BLaER1 (cell line): ENCODE measurements around the gene TBC1D22A.

Source experiments
- H3K27ac ChIP-seq: shearing (Covaris generic); formaldehyde crosslinking; 2 replicates; pipeline ENCODE4 v1.8.1; 2022
- H3K27me3 ChIP-seq: shearing (Covaris generic); formaldehyde crosslinking; 2 replicates; pipeline ENCODE4 v1.8.1; 2022
- H3K36me3 ChIP-seq: shearing (Covaris generic); formaldehyde crosslinking; 2 replicates; pipeline ENCODE4 v1.8.1; 2022
- H3K4me1 ChIP-seq: shearing (Covaris generic); formaldehyde crosslinking; 2 replicates; pipeline ENCODE4 v1.8.1; 2022
- H3K4me2 ChIP-seq: shearing (Covaris generic); formaldehyde crosslinking; 2 replicates; pipeline ENCODE4 v1.8.1; 2022
- H3K4me3 ChIP-seq: shearing (Covaris generic); formaldehyde crosslinking; 2 replicates; pipeline ENCODE4 v1.8.1; 2022
- H3K9ac ChIP-seq: shearing (Covaris generic); formaldehyde crosslinking; 2 replicates; pipeline ENCODE4 v1.8.1; 2022
- H3K9me3 ChIP-seq: shearing (Covaris generic); formaldehyde crosslinking; 2 replicates; pipeline ENCODE4 v1.8.1; 2022
- H4K20me1 ChIP-seq: shearing (Covaris generic); formaldehyde crosslinking; 2 replicates; pipeline ENCODE4 v1.8.1; 2022
- Cebpa-rat ChIP-seq: shearing (Covaris generic); IDR thresholded peaks from 2 replicates; pipeline ENCODE4 v1.8.1; 2022

TBC1D22A gene

GRCh38 chr22:46995501-46996360 is 233.3 kb downstream of the TBC1D22A start:
- H4K20me1 ChIP-seq: peaks cover 100% of the 10 kb centered on the region
- no peak overlapping the region for H3K4me3 ChIP-seq

GRCh38 chr22:46996595-46997310 is 234.3 kb downstream of the TBC1D22A start:
- Histone ChIP-seq H3K4me1 (peaks cover 35% of the 10 kb centered on the region), H3K9me3 (no peaks in the 10 kb centered on the region), H3K27me3 (no peaks in the 10 kb centered on the region), H3K4me2 (peak overlapping the region; percentile 73), H3K27ac (no peak overlapping the region), H3K4me3 (no peak overlapping the region), H3K9ac (no peak overlapping the region), H3K36me3 (peaks cover 50% of the 10 kb centered on the region), H4K20me1 (peaks cover 92% of the 10 kb centered on the region)
- TF ChIP-seq Cebpa-rat: no peak

More at GRCh38 chr22:46995501-46996360, 233.3 kb downstream of the TBC1D22A start:
- Histone ChIP-seq H3K36me3 (peaks cover 60% of the 10 kb centered on the region), H3K27ac (no peak overlapping the region), H3K27me3 (no peaks in the 10 kb centered on the region), H3K9me3 (no peaks in the 10 kb centered on the region), H3K9ac (no peak overlapping the region), H3K4me1 (peaks cover 35% of the 10 kb centered on the region), H3K4me2 (no peak overlapping the region)
- TF ChIP-seq Cebpa-rat: no peak

DNA sequence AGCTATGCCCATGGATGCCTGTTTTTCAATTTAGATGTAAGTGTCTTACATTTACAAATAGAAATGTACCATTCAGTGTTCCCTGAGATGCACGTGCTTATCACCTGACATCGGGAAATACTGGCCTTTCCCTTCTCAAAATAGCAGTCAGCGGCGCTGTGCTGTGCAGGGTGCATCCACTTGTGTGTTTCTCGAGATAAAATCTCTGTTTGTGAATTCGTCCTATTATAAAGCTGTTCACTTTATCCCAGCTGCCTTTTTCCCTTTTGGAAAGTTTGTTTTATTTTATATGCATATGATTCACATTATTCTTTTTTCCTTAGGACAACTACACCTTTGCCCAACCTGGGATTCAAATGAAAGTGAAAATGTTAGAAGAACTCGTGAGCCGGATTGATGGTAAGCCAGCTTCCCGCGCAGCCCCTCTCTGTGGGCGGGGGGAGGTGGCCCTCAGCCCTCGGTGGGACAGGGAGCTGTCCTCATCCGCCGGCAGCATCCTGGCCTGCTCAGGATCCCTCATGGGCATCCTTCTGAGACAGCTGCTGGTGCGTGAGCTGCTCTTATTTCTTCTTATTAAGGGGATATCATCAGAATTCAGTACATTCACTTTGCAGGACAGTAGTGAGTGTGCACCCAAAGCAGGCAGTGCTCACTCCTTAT is 235.0 kb downstream of the TBC1D22A start:
- TF ChIP-seq Cebpa-rat: no peak

DNA sequence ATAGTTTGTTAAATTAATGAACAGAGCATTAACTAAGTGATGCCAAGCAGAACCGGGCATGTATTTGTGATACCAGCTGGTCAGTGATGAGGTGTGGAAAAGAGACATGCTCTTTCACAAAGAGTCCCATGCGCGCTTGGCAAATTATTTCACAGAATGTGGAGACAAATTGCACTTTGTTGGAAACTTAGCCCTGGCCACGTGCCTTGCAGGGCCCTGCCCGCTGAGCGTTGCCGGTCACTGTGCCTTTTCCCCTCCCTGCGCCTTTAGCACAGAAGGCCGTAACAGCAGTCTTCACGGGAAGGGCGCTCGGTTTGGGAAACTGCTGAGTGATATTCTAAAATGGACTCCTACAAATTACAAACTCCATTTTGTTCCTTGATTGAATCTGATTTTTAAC is 235.9 kb downstream of the TBC1D22A start:
- no peak overlapping the region for H3K27ac ChIP-seq
- peaks cover 35% of the 10 kb centered on the region for H3K4me1 ChIP-seq
- peaks cover 88% of the 10 kb centered on the region for H4K20me1 ChIP-seq
- H3K9me3 ChIP-seq: no peaks in the 10 kb centered on the region
- no peak overlapping the region for H3K4me3 ChIP-seq
- peak overlapping the region; percentile 73 for H3K4me2 ChIP-seq
- peaks cover 49% of the 10 kb centered on the region for H3K36me3 ChIP-seq
- 0 out of 2 replicates have a peak overlapping the region, but pooled peaks have one; percentile 18 for H3K9ac ChIP-seq
- H3K27me3 ChIP-seq: no peaks in the 10 kb centered on the region
- TF ChIP-seq Cebpa-rat: no peak

More for the DNA sequence above, 235.0 kb downstream of the TBC1D22A start:
- Histone ChIP-seq H4K20me1 (peaks cover 89% of the 10 kb centered on the region), H3K4me3 (no peak overlapping the region), H3K4me2 (peak overlapping the region; percentile 73), H3K27me3 (no peaks in the 10 kb centered on the region), H3K4me1 (peaks cover 35% of the 10 kb centered on the region), H3K9ac (no peak overlapping the region), H3K27ac (no peak overlapping the region), H3K9me3 (no peaks in the 10 kb centered on the region), H3K36me3 (peaks cover 43% of the 10 kb centered on the region)

GRCh38 chr22:47000256-47000655 is 237.8 kb downstream of the TBC1D22A start:
- Histone ChIP-seq H3K4me3 (no peak overlapping the region), H4K20me1 (peaks cover 69% of the 10 kb centered on the region), H3K9ac (no peak overlapping the region), H3K4me1 (peaks cover 35% of the 10 kb centered on the region), H3K4me2 (no peak overlapping the region), H3K36me3 (peaks cover 50% of the 10 kb centered on the region), H3K9me3 (no peaks in the 10 kb centered on the region), H3K27ac (no peak overlapping the region), H3K27me3 (no peaks in the 10 kb centered on the region)
- TF ChIP-seq Cebpa-rat: no peak

- H4K20me1 ChIP-seq: peaks cover 62% of the 10 kb centered on the region
- H3K9me3 ChIP-seq: no peaks in the 10 kb centered on the region
- no peak overlapping the region for H3K27ac ChIP-seq
- no peaks in the 10 kb centered on the region for H3K27me3 ChIP-seq
- H3K9ac ChIP-seq: no peak overlapping the region
- H3K4me2 ChIP-seq: no peak overlapping the region
- TF ChIP-seq Cebpa-rat: no peak
- H3K36me3 ChIP-seq: peaks cover 49% of the 10 kb centered on the region
- H3K4me1 ChIP-seq: peaks cover 35% of the 10 kb centered on the region
- no peak overlapping the region for H3K4me3 ChIP-seq
Measured at GRCh38 chr22:47000888-47001287, 238.4 kb downstream of the TBC1D22A start.

DNA sequence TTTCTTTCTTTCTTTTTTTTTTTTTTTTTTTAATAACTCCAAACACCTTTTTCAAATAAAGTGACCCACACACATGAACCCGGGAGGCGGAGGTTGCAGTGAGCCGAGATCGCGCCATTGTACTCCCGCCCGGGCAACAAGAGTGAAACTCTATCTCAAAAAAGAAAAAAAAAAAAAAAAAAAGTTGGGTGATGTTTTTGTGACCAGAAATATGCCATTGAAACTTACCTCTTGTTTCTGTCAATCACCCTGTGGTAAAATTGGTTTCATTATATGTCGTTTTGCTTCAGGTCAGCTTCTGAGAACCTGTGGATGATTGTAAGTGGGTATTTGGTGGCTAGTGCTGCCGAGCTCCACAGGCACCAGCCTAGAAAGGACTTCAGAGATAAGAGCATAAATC is 238.8 kb downstream of the TBC1D22A start:
- Histone ChIP-seq H3K4me2 (no peak overlapping the region), H3K4me3 (no peak overlapping the region)

DNA sequence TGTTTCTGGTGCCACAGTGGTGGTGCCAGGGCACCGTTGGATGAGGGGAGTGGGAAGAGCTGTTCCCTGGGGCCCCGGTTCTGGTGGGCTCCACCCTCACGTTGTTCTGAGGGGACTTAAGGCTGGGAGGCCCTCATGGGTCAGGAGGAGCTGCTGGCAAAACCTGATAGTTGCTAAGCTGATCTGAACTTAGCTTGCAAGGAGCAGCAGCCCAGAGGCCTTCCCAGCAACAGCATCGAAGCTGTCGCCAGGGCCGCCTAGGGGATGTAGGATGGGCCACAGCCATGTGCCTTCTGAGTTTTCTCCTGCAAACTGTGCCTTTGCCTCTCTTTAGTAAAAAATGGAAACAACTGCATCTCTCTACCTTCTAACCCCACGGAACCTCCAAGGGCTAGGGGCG is 240.2 kb downstream of the TBC1D22A start:
- H3K27me3 ChIP-seq: no peaks in the 10 kb centered on the region
- no peak overlapping the region for H3K27ac ChIP-seq
- no peak overlapping the region for H3K4me3 ChIP-seq
- TF ChIP-seq Cebpa-rat: no peak
- no peak overlapping the region for H3K4me2 ChIP-seq
- peaks cover 57% of the 10 kb centered on the region for H4K20me1 ChIP-seq
- H3K4me1 ChIP-seq: peaks cover 24% of the 10 kb centered on the region
- peaks cover 58% of the 10 kb centered on the region for H3K36me3 ChIP-seq
- H3K9ac ChIP-seq: no peak overlapping the region
- no peaks in the 10 kb centered on the region for H3K9me3 ChIP-seq

More for the DNA sequence above, 238.8 kb downstream of the TBC1D22A start:
- Histone ChIP-seq H3K9ac (no peak overlapping the region), H3K9me3 (no peaks in the 10 kb centered on the region), H4K20me1 (peaks cover 60% of the 10 kb centered on the region), H3K27ac (no peak overlapping the region), H3K27me3 (no peaks in the 10 kb centered on the region), H3K4me1 (peaks cover 35% of the 10 kb centered on the region), H3K36me3 (peaks cover 49% of the 10 kb centered on the region)
- TF ChIP-seq Cebpa-rat: no peak

DNA sequence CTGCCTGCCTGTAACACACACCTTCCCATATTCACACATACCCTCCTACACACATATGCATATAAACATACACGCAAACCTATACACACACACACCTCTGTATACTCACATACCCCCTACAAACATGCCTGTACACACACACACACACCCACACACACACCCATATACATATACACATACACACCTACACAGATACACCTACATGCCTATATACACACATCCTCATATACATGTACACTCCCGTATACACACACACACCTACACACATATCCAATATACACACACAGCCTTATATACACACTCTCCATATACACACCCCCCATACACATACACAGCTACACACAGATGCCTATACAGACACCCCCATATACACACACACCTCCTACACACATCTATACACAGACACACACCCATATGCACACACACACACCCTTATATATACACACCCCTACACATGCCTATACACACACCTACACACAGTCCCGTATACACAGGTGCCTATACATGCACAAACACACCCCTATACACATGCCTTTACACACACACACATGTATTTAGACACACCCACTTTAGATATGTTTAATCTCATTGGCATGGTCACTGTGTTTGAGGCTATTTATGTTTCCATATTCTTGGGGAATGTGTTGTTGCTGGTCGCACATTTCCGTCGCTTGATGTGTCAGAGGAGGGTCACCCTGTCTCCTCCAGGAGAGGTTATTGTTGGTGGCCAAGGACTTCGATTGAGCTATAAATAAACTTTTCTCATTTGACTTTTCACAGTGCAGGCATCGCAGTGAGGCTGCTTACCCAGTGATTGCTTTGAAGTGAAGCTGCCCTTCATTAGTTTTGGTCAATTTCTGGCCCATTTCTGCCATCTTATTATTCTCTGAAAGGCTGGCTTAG is 243.3 kb downstream of the TBC1D22A start:
- no peaks in the 10 kb centered on the region for H3K9me3 ChIP-seq
- H4K20me1 ChIP-seq: peaks cover 57% of the 10 kb centered on the region
- H3K27me3 ChIP-seq: no peaks in the 10 kb centered on the region
- H3K4me2 ChIP-seq: no peak overlapping the region
- TF ChIP-seq Cebpa-rat: no peak
- peaks cover 71% of the 10 kb centered on the region for H3K36me3 ChIP-seq
- H3K4me1 ChIP-seq: peaks cover 7% of the 10 kb centered on the region
- H3K27ac ChIP-seq: no peak overlapping the region
- H3K4me3 ChIP-seq: no peak overlapping the region
- H3K9ac ChIP-seq: no peak overlapping the region
